Duodenal mucosa (tissue), 2 donors: ENCODE data around the gene NTN1.
A peak's percentile ranks its signal among the peaks of the same experiment; 100 is the strongest.

Experiments used
- H3K27ac ChIP-seq: one replicate; pipeline ENCODE4 v1.7.0; 2013; ENCODE audit warnings: low read depth, low read length
- H3K27me3 ChIP-seq, 2 donors: one replicate each; pipeline ENCODE4 v1.7.0; 2013; ENCODE audit warnings: low read length in 2 of 2, control low read depth in 1 of 2; ENCODE audit not compliant: insufficient read depth in 2 of 2, control insufficient read depth in 1 of 2
- H3K36me3 ChIP-seq, 2 donors: one replicate each; pipeline ENCODE4 v1.7.0; 2013; ENCODE audit warnings: low read length in 2 of 2, control low read depth in 1 of 2; ENCODE audit not compliant: insufficient read depth in 2 of 2, control insufficient read depth in 1 of 2
- H3K4me1 ChIP-seq, 2 donors: one replicate each; pipeline ENCODE4 v1.7.0; 2013; ENCODE audit warnings: low read length in 2 of 2, control low read depth in 1 of 2; ENCODE audit not compliant: insufficient read depth in 2 of 2, control insufficient read depth in 1 of 2
- H3K4me3 ChIP-seq, 2 donors: one replicate each; pipeline ENCODE4 v1.7.0; 2013; ENCODE audit warnings: low read length in 2 of 2, low read depth in 1 of 2
- H3K9ac ChIP-seq, 2 donors: one replicate each; pipeline ENCODE4 v1.7.0; 2013; ENCODE audit warnings: low read length in 2 of 2, low read depth in 1 of 2
- H3K9me3 ChIP-seq, 2 donors: one replicate each; pipeline ENCODE4 v1.7.0; 2013; ENCODE audit warnings: low read length in 2 of 2, control low read depth in 1 of 2; ENCODE audit not compliant: control insufficient read depth in 1 of 2

The NTN1 gene

DNA sequence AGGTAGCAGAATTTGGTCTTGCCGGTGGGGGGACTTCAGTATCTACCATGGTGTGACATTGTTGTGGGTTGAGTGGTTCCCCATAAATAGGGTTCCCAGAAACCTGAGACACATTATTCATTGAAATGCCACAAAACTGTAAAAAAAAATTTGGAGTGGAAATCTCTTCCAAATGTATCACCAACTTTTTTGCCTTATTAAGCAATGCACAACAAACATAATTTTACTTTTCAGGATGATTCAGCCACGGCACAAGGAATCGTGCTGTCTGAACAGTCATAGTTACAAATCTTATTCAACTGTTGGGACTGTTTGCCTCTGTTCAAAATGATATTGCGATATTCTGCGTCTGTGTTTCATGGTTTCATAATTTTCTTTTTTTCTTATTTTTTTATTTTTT is 181.2 kb downstream of the NTN1 start:
- H3K9me3 ChIP-seq, result no peaks in the 10 kb centered on the region
- H3K27ac ChIP-seq, result no peak overlapping the region
- H3K27me3 ChIP-seq, result no peaks in the 10 kb centered on the region
- peaks cover 22 to 24% of the 10 kb centered on the region in 2 donors for H3K4me1 ChIP-seq
- H3K9ac ChIP-seq, result no peak overlapping the region
- no peaks in the 10 kb centered on the region for H3K36me3 ChIP-seq
- H3K4me3 ChIP-seq, result no peak overlapping the region

- no peaks in the 10 kb centered on the region for H3K9me3 ChIP-seq
- no peaks in the 10 kb centered on the region for H3K36me3 ChIP-seq
- no peak overlapping the region for H3K4me3 ChIP-seq
- no peaks in the 10 kb centered on the region for H3K27me3 ChIP-seq
- no peak overlapping the region for H3K27ac ChIP-seq
- H3K9ac ChIP-seq, result no peak overlapping the region
- H3K4me1 ChIP-seq, result peaks cover 24 to 26% of the 10 kb centered on the region in 2 donors
Measured at GRCh38 chr17:9203771-9204425, 182.6 kb downstream of the NTN1 start.

GRCh38 chr17:9204637-9205329 is 183.5 kb downstream of the NTN1 start:
- H3K9ac ChIP-seq, result no peak overlapping the region
- H3K36me3 ChIP-seq, result no peaks in the 10 kb centered on the region
- H3K4me3 ChIP-seq, result no peak overlapping the region
- H3K4me1 ChIP-seq, result peaks cover 24 to 26% of the 10 kb centered on the region in 2 donors
- H3K9me3 ChIP-seq, result no peaks in the 10 kb centered on the region
- no peak overlapping the region for H3K27ac ChIP-seq
- no peaks in the 10 kb centered on the region for H3K27me3 ChIP-seq

GRCh38 chr17:9205520-9206409 is 184.5 kb downstream of the NTN1 start:
- Histone ChIP-seq H3K27ac (no peak overlapping the region), H3K27me3 (no peaks in the 10 kb centered on the region), H3K36me3 (no peaks in the 10 kb centered on the region), H3K4me3 (no peak overlapping the region), H3K9ac (no peak overlapping the region), H3K9me3 (no peaks in the 10 kb centered on the region), H3K4me1 (peaks cover 24 to 26% of the 10 kb centered on the region in 2 donors)

DNA sequence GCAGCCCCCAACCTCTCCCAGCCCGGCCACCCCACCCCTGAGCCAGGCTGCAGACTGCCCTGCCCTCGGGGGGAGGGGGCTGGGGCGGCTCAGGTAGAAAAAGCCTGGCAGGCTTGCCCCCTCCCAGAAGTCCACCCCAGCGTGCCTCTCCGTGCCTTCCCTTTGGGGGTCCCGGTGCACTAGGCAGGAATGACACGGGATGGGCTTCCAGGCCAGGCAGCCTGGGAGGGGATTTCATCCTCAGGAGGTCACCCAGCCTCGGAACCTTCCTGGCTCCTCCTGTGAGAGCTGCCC is 185.0 kb downstream of the NTN1 start:
- peak overlapping the region; percentile 43 to 68 for H3K9ac ChIP-seq
- H3K27me3 ChIP-seq, result no peaks in the 10 kb centered on the region
- peak overlapping the region; percentile 50 to 56 for H3K4me3 ChIP-seq
- H3K27ac ChIP-seq, result no peak overlapping the region
- no peaks in the 10 kb centered on the region for H3K9me3 ChIP-seq
- peaks cover 24 to 26% of the 10 kb centered on the region in 2 donors for H3K4me1 ChIP-seq
- no peaks in the 10 kb centered on the region for H3K36me3 ChIP-seq

DNA sequence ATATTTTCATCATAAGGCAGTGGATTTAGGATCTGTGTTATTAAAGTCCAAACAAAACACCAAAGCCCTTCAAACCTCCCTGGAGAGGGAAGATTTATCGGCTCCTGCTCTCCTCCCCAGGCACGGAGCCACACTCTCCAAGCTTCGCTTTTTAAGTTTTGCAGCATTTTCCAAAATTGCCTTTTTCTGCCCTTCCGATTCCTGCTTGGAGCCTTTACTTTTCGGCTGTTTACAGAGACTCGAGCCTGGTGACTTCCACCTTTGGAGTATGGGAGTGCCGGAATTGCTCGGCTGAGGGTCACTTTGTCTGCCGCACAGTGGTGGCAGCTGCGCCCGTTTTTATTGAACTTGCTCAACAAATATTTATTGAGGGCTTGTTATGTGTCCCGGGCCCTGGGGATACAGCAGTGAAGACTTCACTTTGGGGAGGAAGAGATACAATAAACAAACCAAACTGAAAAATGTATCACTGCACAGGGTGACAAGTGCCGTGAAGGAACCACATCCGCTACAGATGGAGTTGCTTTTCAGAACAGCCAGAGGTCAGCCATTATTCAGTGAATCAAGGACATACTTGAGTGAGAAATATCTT is 185.5 kb downstream of the NTN1 start:
- Histone ChIP-seq H3K27ac (no peak overlapping the region), H3K9me3 (no peaks in the 10 kb centered on the region), H3K36me3 (no peaks in the 10 kb centered on the region), H3K4me1 (peaks cover 24 to 26% of the 10 kb centered on the region in 2 donors), H3K27me3 (no peaks in the 10 kb centered on the region), H3K9ac (peak overlapping the region; percentile 43 to 68), H3K4me3 (peak overlapping the region; percentile 50 to 56)

DNA sequence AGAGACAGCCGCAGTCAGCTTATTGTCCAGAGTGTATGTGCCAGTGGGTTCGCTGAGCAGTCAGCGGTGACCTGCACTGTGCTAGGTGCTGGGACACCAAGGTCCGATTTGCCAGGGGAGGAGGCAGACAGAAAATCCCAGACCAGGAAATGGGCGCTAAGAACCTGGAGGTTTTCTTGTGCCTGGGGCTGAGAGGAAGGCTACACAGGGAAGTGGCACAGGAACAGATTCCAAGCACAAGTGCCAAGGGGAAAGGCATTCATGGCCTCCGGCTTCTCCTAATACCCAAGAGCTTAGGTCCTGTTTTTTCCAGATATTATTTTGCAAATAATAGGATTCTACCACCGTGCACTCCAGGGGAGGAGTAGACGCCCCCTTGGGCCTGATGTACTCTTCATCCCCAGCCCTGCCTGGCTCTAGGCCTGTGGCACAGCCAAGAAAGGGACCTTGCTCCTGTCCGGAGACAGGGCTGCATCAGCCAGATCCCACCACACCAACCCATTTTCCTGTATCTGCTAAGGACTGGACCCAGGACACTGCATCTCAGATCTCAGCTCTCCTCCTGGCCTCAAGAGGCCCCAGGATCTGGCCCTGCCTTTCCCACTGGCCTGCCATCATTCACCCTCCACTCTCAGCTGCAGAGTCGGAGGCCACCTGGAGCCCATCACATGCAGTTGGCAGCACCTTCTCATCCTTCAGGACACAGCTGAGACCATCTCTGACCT is 187.2 kb downstream of the NTN1 start:
- H3K4me3 ChIP-seq, result no peak overlapping the region
- H3K9ac ChIP-seq, result no peak overlapping the region
- H3K27me3 ChIP-seq, result no peaks in the 10 kb centered on the region
- H3K36me3 ChIP-seq, result no peaks in the 10 kb centered on the region
- peaks cover 24 to 26% of the 10 kb centered on the region in 2 donors for H3K4me1 ChIP-seq
- H3K27ac ChIP-seq, result no peak overlapping the region
- no peaks in the 10 kb centered on the region for H3K9me3 ChIP-seq

- H3K9ac ChIP-seq, result no peak overlapping the region
- no peak overlapping the region for H3K4me3 ChIP-seq
- H3K27ac ChIP-seq, result no peak overlapping the region
- H3K4me1 ChIP-seq, result peaks cover 24 to 26% of the 10 kb centered on the region in 2 donors
- H3K9me3 ChIP-seq, result no peaks in the 10 kb centered on the region
- no peaks in the 10 kb centered on the region for H3K36me3 ChIP-seq
- H3K27me3 ChIP-seq, result no peaks in the 10 kb centered on the region
Measured at GRCh38 chr17:9209347-9209746, 188.0 kb downstream of the NTN1 start.

- H3K4me3 ChIP-seq, result no peak overlapping the region
- H3K27me3 ChIP-seq, result no peaks in the 10 kb centered on the region
- H3K9ac ChIP-seq, result no peak overlapping the region
- H3K27ac ChIP-seq, result no peak overlapping the region
- no peaks in the 10 kb centered on the region for H3K9me3 ChIP-seq
- peaks cover 23 to 24% of the 10 kb centered on the region in 2 donors for H3K4me1 ChIP-seq
- no peaks in the 10 kb centered on the region for H3K36me3 ChIP-seq
Measured at GRCh38 chr17:9209781-9210370, 188.6 kb downstream of the NTN1 start.
